K562 (cell line): ENCODE results near the gene ADAP2. TPM values are rescaled to one million over a fixed set of nuclear protein-coding genes. Genes with fewer than 3 reads are reported as not detected.

Source experiments
- ATAC-seq: fragments of 200-7000 bp; cut with Tn5 transposase; 3 replicates; pipeline ENCODE4 v1.9.1; 2020; ENCODE audit warnings: moderate library complexity
- BruUV-seq: library from RNA; stranded (reverse); fragments of 400-500 nt; replicated peaks from 2 replicates; lab custom pipeline; 2021; lab: Mats Ljungman, UMichigan
- CTCF ChIA-PET: fragments of 300-600 bp; formaldehyde crosslinking; extraction: SDS; loops from one replicate; lab custom pipeline; 2021; ENCODE audit warnings: low intra/inter-chr PET ratio; lab: Yijun Ruan, JAX
- POLR2A ChIA-PET: fragments of 300-600, 350-650 bp; sonication (Branson Sonifier 250); formaldehyde crosslinking; extraction: SDS; loops from one replicate; lab custom pipeline; 2021; ENCODE audit warnings: antibody characterized with exemption, inconsistent platforms; lab: Yijun Ruan, JAX
- DNase-seq, 4 experiments: peaks; one replicate each; pipeline versions ENCODE4 v3.0.0 to v3.0.0-alpha.2; 2011 to 2018; ENCODE audit warnings: low spot score in 3 of 4, mixed read lengths in 3 of 4; ENCODE audit errors: extremely low read depth in 1 of 4
- FAIRE-seq: peaks from 2 replicates; lab custom pipeline; 2011; peaks lifted over from hg19 to GRCh38; lab: Jason Lieb, UNC
- H2AFZ ChIP-seq: 2 replicates; pipeline ENCODE4 v1.6.0; 2011; ENCODE audit warnings: low read depth, low read length, control low read depth, inconsistent platforms
- H3K27ac ChIP-seq: fragments of 200-600 bp; 3 replicates; pipeline ENCODE4 v1.8.0; 2011; ENCODE audit warnings: low read depth, mild to moderate bottlenecking, control low read depth, inconsistent platforms, low read length, moderate library complexity, mixed read lengths; ENCODE audit errors: extremely low read depth
- H3K27me3 ChIP-seq, 2 experiments: fragments of 300-600 bp in 1 of 2; 2 replicates in 1 of 2; 3 replicates in 1 of 2; pipeline versions ENCODE4 v1.6.0 to v1.8.0; 2011; ENCODE audit warnings: inconsistent platforms in 2 of 2, low read length in 2 of 2, mild to moderate bottlenecking in 1 of 2, mixed read lengths in 1 of 2, moderate library complexity in 1 of 2; ENCODE audit not compliant: control insufficient read depth in 2 of 2, insufficient read depth in 2 of 2
- H3K36me3 ChIP-seq: fragments of 300-600 bp; 3 replicates; pipeline ENCODE4 v1.8.0; 2011; ENCODE audit warnings: mild to moderate bottlenecking, low read length, inconsistent platforms; ENCODE audit not compliant: control insufficient read depth, insufficient read depth
- H3K4me1 ChIP-seq, 2 experiments: fragments of 200-600 bp in 1 of 2; replicated peaks in 1 of 2; 2 replicates in 1 of 2; 3 replicates in 1 of 2; pipeline versions ENCODE4 v1.5.1 to v1.8.0; 2011; ENCODE audit warnings: inconsistent platforms in 2 of 2, low read length in 2 of 2, mild to moderate bottlenecking in 1 of 2, mixed read lengths in 1 of 2, moderate library complexity in 1 of 2; ENCODE audit not compliant: control insufficient read depth in 2 of 2, insufficient read depth in 2 of 2
- H3K4me2 ChIP-seq: 2 replicates; pipeline ENCODE4 v1.6.1; 2011; ENCODE audit warnings: low read length, control low read depth, inconsistent platforms, mixed read lengths; ENCODE audit not compliant: insufficient read depth
- H3K4me3 ChIP-seq: fragments of 200-600 bp; sonication (generic), shearing (Covaris generic); 2 replicates; pipeline ENCODE4 v1.5.1; 2016; ENCODE audit warnings: control low read depth, inconsistent platforms
- H3K79me2 ChIP-seq: fragments of 200-600 bp; 3 replicates; pipeline ENCODE4 v1.8.0; 2011; ENCODE audit warnings: low read length, inconsistent platforms; ENCODE audit not compliant: control insufficient read depth, insufficient read depth
- H3K9ac ChIP-seq, 2 experiments: 2 replicates each; pipeline versions ENCODE4 v1.6.0 to v1.6.1; 2011; ENCODE audit warnings: low read depth in 2 of 2, low read length in 2 of 2, control low read depth in 1 of 2, inconsistent platforms in 1 of 2, mild to moderate bottlenecking in 1 of 2, mixed read lengths in 1 of 2; ENCODE audit not compliant: insufficient read depth in 1 of 2
- H3K9me1 ChIP-seq: one replicate; pipeline ENCODE4 v1.6.0; 2011; ENCODE audit warnings: inconsistent platforms, mild to moderate bottlenecking, low read length, moderate library complexity; ENCODE audit not compliant: control insufficient read depth, insufficient read depth
- H3K9me3 ChIP-seq: replicated peaks from 2 replicates; pipeline ENCODE4 v1.5.1; 2011; ENCODE audit warnings: low read depth, low read length, inconsistent platforms; ENCODE audit not compliant: control insufficient read depth, insufficient read depth
- H4K20me1 ChIP-seq: replicated peaks from 2 replicates; pipeline ENCODE4 v1.6.1; 2011; ENCODE audit warnings: low read length, inconsistent platforms, mixed read lengths; ENCODE audit not compliant: control insufficient read depth, insufficient read depth
- CTCF ChIP-seq, 3 experiments: IDR thresholded peaks in 2 of 3; conservative IDR thresholded peaks in 1 of 3; 2 replicates each; pipeline ENCODE4 v1.5.1; 2011 to 2012; ENCODE audit warnings: low read length in 3 of 3, mild to moderate bottlenecking in 3 of 3, control low read depth in 2 of 3, improper control_type of control experiment in 1 of 3, inconsistent platforms in 1 of 3, low read depth in 1 of 3, mixed read lengths in 1 of 3, moderate library complexity in 1 of 3; ENCODE audit not compliant: insufficient read depth in 2 of 3
- MXD1 ChIP-seq: fragments of 250-450 bp; sonication (Bioruptor Pico); IDR thresholded peaks from 2 replicates; pipeline ENCODE4 v1.8.0; 2021; ENCODE audit warnings: borderline replicate concordance, mild to moderate bottlenecking, moderate library complexity; ENCODE audit not compliant: poor library complexity, severe bottlenecking
- NCOA2 ChIP-seq, 2 experiments: fragments of 450-650 bp; IDR thresholded peaks; 2 replicates each; pipeline ENCODE4 v1.6.1; 2018; ENCODE audit warnings: mild to moderate bottlenecking in 2 of 2, moderate library complexity in 1 of 2; ENCODE audit not compliant: partially characterized antibody in 2 of 2
- SMARCB1 ChIP-seq: IDR thresholded peaks from 2 replicates; pipeline ENCODE4 v1.6.1; 2011; ENCODE audit warnings: improper control_type of control experiment, low read depth; ENCODE audit not compliant: insufficient read length
- WGBS: fragments of 100-300 bp; shearing (Covaris generic); methylation state at CpG from one replicate; pipeline ENCODE4 v1.1.6; 2016; ENCODE audit warnings: low coverage, mixed read lengths; ENCODE audit not compliant: insufficient coverage; ENCODE audit errors: missing lambda C conversion rate; 5-methylcytosine and 5-hydroxymethylcytosine counted together
- in situ Hi-C: fragments of 300-500 bp; cut with MboI; formaldehyde crosslinking; loops from 4 replicates; pipeline ENCODE4 v1.15.0; 2018; ENCODE audit warnings: inconsistent platforms, mixed read lengths
- intact Hi-C: fragments of 100-400 bp; cut with micrococcal nuclease; formaldehyde crosslinking; loops from 2 replicates; pipeline ENCODE4 v1.14.2; 2022
- polyA plus RNA-seq, 8 experiments: library from polyadenylated mRNA; depleted of rRNA in 4 of 8; stranded (reverse) in 5 of 8; unstranded in 3 of 8; fragments of >200 nt; fragmentation: Nextera tagmentation in 2 of 8; fragmentation: Illumina TruSeq in 1 of 8; extraction: Ambion mirVana in 2 of 8; extraction: Trizol in 1 of 8; gene quantifications; 2 replicates each; pipeline versions ENCODE4 v1.2.1 to v1.2.3, GENCODE V29; 2011 to 2014; ENCODE audit warnings: inconsistent platforms in 1 of 8, missing spikeins in 1 of 8
- total RNA-seq, 7 experiments: library from RNA; depleted of rRNA in 6 of 7; stranded (reverse); fragments of >200 nt in 6 of 7; fragmentation: Illumina TruSeq in 2 of 7; extraction: Trizol in 2 of 7; gene quantifications; 2 replicates each; pipeline versions ENCODE4 v1.2.1 to v1.2.3, GENCODE V29; 2011 to 2021; ENCODE audit warnings: low replicate concordance in 1 of 7

ADAP2 gene
- total and polyA plus RNA-seq, 9 of the 15 experiments (the other 6 are each of a cell fraction or from before 2014, with no cell fraction given): 0.06 to 0.73 (median 0.23) TPM; not detected in 5

- TF ChIP-seq MXD1 (CRISPR knock-in tag): no peak
- no peak for TF ChIP-seq NCOA2 (IDR thresholded peaks at IDR 0.05; ENCODE audit: partially characterized antibody in 2 of 2)
- TF ChIP-seq, all 486 proteins: peak for 0
Observed at GRCh38 chr17:30996486-30996885, 74.7 kb downstream of the ADAP2 start (continued).

GRCh38 chr17:30997270-30997669 is 75.5 kb downstream of the ADAP2 start:
- H3K9ac ChIP-seq: no peak overlapping the region
- no peaks in the 10 kb centered on the region for H3K4me1 ChIP-seq
- DNase-seq: peak in 1 of 4 experiments; percentile 16
- no peak for FAIRE-seq
- BruUV-seq: no TSS peak
- no peaks in the 10 kb centered on the region for H3K79me2 ChIP-seq
- H3K9me1 ChIP-seq: no peaks in the 10 kb centered on the region
- no peak overlapping the region for H3K4me3 ChIP-seq
- no peak overlapping the region for H2AFZ ChIP-seq
- no peak overlapping the region for H3K4me2 ChIP-seq
- peaks cover 8 to 21% of the 10 kb centered on the region in 2 experiments; a peak in 3 of 5 replicates for H3K27me3 ChIP-seq
- no peaks in the 10 kb centered on the region for H3K36me3 ChIP-seq
- in situ Hi-C loops (no loop called here), intact Hi-C loops (no loop called here)
- ATAC-seq: peak; percentile 70
- 9% methylated on average over 6 of the region's 6 CpGs for WGBS
- H4K20me1 ChIP-seq: no peaks in the 10 kb centered on the region
- no peaks in the 10 kb centered on the region for H3K9me3 ChIP-seq
- TF ChIP-seq SMARCB1 (no peak), CTCF (IDR thresholded peaks at IDR 0.05 in 2 of 3, conservative IDR thresholded peaks at IDR 0.05 in 1 of 3; ENCODE audit: insufficient read depth in 2 of 3, low read depth in 1 of 3, low read length in 3 of 3) (peak; percentile 4 to 18 (median 8); a peak in 1 of 6 replicates)
- TF ChIP-seq, all 486 proteins: peak for 1
- H3K27ac ChIP-seq: no peak overlapping the region
- POLR2A ChIA-PET: interaction anchor here (1.0 to 1.5 kb wide), 2 partner anchors 9 to 11 kb away, joined by 3 read pairs; no protein-coding TSS in a partner anchor
- CTCF ChIA-PET: no interaction called here
